Measurements from ENCODE around the gene AP4M1. TPM values are rescaled to one million over a fixed set of nuclear protein-coding genes. Genes with fewer than 3 reads are reported as not detected.

The AP4M1 gene
- total and polyA plus RNA-seq, 3 donors from 2014 or later, result 39.1 to 54.7 (median 51.3) TPM

GRCh38 chr7:100093054-100093453, 8.4 kb upstream of the AP4M1 start:
- TF ChIP-seq POLR2A (IDR thresholded peaks at IDR 0.05) (no peak), CTCF (IDR thresholded peaks at IDR 0.05) (no peak)
- H3K4me1 ChIP-seq, result peaks cover 22% of the 10 kb centered on the region
- intact Hi-C loops (cut with DNase I; ENCODE audit: low total_unique reads), result no loop called here
- no peaks in the 10 kb centered on the region for H3K36me3 ChIP-seq (ENCODE audit: low read depth, missing control alignments)
- DNase-seq, result peak; percentile 36
- WGBS, 2 donors, result 32 to 56% methylated on average over 6 to 8 of the region's 8 CpGs
- peak overlapping the region in 1 of 2 donors; percentile 56 for H3K27ac ChIP-seq
- no peaks in the 10 kb centered on the region for H3K27me3 ChIP-seq
- no peak overlapping the region for H3K4me3 ChIP-seq
- H3K9me3 ChIP-seq, result no peaks in the 10 kb centered on the region

DNA sequence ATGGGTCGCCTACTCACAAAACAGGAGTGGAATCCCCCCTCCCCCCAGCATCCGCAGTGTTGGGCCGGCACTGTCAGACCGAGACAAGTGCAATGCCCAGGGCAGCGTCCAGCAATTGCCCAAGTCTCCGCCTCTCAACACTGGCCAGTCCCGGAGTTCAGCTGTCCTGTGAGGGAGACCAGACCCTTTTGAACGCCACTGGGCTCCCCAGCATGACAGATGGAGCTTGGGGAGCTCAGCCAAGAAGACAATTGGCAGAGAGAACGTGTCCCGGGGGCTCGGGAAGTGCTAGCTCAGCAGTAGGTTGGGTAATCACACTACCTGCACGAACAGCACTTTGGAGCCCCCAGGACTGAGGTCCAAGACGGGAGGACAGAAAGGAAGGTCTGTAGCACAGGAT, 7.9 kb upstream of the AP4M1 start:
- no peaks in the 10 kb centered on the region for H3K9me3 ChIP-seq
- H3K27ac ChIP-seq, result peak overlapping the region in 1 of 2 donors; percentile 56
- WGBS, 2 donors, result 53 to 84% methylated on average over 9 to 13 of the region's 13 CpGs
- H3K4me1 ChIP-seq, result peaks cover 19% of the 10 kb centered on the region
- no peaks in the 10 kb centered on the region for H3K27me3 ChIP-seq
- H3K4me3 ChIP-seq, result no peak overlapping the region
- TF ChIP-seq POLR2A (IDR thresholded peaks at IDR 0.05), result no peak
- no peak for TF ChIP-seq CTCF (IDR thresholded peaks at IDR 0.05)
- intact Hi-C loops (cut with DNase I; ENCODE audit: low total_unique reads), result no loop called here
- no peaks in the 10 kb centered on the region for H3K36me3 ChIP-seq (ENCODE audit: low read depth, missing control alignments)
- DNase-seq, result no peak

DNA sequence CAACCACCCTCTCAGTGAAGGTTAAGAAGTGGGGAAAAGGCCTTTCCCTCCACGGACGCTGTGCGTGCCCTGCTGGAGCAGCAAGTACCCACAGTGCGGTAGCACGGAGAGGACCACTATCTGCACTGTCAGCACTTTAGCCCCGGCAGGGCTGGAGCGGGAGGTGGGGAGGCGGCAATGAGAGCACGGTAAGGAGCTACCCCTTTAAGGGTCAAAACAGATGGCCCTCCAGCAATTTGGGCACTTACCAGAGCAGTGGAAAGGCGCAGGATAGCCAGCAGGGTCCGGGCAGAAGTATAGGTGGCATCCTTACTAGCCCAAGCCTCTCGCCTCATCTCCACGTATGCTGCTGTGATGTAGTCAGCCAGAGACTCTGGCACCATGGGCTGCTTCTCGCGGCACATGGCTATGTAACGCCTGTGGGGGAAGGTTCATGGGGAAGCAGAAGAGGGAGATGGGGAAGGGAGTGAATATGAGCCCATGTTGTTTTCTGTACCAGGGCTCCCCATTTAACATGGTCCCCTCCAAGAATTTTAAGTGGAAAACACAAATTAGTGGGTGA, 7.4 kb upstream of the AP4M1 start:
- intact Hi-C loops (cut with DNase I; ENCODE audit: low total_unique reads), result no loop called here
- DNase-seq, result no peak
- Histone ChIP-seq H3K4me3 (no peak overlapping the region), H3K9me3 (no peaks in the 10 kb centered on the region), H3K27me3 (no peaks in the 10 kb centered on the region), H3K27ac (peak overlapping the region in 1 of 2 donors; percentile 56), H3K36me3 (ENCODE audit: low read depth, missing control alignments) (no peaks in the 10 kb centered on the region), H3K4me1 (peaks cover 19% of the 10 kb centered on the region)
- TF ChIP-seq CTCF (IDR thresholded peaks at IDR 0.05), result no peak
- TF ChIP-seq POLR2A (IDR thresholded peaks at IDR 0.05), result no peak
- WGBS, 2 donors, result 78 to 79% methylated on average over 14 to 16 of the region's 16 CpGs

DNA sequence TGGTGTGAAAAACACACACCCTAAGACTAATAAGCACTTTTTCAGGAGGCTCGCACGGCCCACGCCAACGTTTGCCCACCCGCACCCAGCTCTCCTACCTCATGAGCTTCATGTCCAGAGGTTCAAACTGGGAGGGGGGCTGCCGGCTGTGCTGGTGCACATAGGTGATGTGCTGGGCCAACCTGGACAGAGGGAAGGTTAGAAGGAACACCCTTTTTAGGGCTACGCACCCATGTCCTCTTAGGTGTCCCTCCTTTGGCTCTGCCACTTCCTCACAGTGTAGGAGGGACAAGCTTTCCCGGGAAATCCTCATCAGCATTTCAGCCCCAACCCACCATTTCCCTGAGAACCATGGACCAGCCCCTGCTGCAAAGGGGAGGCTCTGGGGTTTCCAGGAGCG, 6.2 kb upstream of the AP4M1 start:
- Histone ChIP-seq H3K27ac (no peak overlapping the region), H3K4me1 (peaks cover 11% of the 10 kb centered on the region), H3K4me3 (no peak overlapping the region), H3K9me3 (no peaks in the 10 kb centered on the region), H3K27me3 (no peaks in the 10 kb centered on the region), H3K36me3 (ENCODE audit: low read depth, missing control alignments) (no peaks in the 10 kb centered on the region)
- intact Hi-C loops (cut with DNase I; ENCODE audit: low total_unique reads), result no loop called here
- DNase-seq, result no peak
- WGBS, 2 donors, result 83 to 85% methylated on average over 7 to 9 of the region's 9 CpGs
- TF ChIP-seq CTCF (IDR thresholded peaks at IDR 0.05), result no peak
- no peak for TF ChIP-seq POLR2A (IDR thresholded peaks at IDR 0.05)

DNA sequence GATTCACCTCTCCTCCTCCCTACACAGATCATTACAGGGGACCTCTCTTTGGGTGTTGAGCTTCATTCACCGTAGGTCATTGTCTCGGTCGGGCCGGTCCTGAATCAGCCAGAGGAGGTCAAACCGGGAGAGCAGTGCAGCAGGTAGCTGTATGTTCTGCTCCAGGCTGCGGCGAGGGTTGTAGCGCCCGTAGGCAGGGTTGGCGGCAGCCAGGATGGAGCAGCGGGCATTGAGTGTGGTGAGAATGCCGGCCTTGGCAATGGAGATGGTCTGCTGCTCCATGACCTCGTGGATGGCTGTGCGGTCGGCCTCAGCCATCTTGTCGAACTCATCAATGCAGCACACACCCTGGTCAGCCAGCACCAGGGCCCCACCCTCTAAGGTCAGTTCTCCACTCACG, 5.7 kb upstream of the AP4M1 start:
- no peak for DNase-seq
- H3K4me1 ChIP-seq, result peaks cover 11% of the 10 kb centered on the region
- H3K4me3 ChIP-seq, result no peak overlapping the region
- no peaks in the 10 kb centered on the region for H3K36me3 ChIP-seq (ENCODE audit: low read depth, missing control alignments)
- no peak overlapping the region for H3K27ac ChIP-seq
- TF ChIP-seq CTCF (IDR thresholded peaks at IDR 0.05) (no peak), POLR2A (IDR thresholded peaks at IDR 0.05) (no peak)
- no peaks in the 10 kb centered on the region for H3K27me3 ChIP-seq
- intact Hi-C loops (cut with DNase I; ENCODE audit: low total_unique reads), result no loop called here
- H3K9me3 ChIP-seq, result no peaks in the 10 kb centered on the region
- 88 to 92% methylated on average over 8 to 17 of the region's 17 CpGs for WGBS, 2 donors
